Gastroesophageal sphincter (tissue), 4 donors: Measurements from ENCODE around the gene ROBO3. TPM values are rescaled to one million over a fixed set of nuclear protein-coding genes. Genes with fewer than 3 reads are reported as not detected.

ENCODE experiments used
- ATAC-seq: fragments of 150-250 bp; one replicate; pipeline ENCODE4 v1.9.1; 2016; ENCODE audit warnings: mild to moderate bottlenecking, moderate library complexity
- H3K27ac ChIP-seq, 4 donors: fragments of 200-600 bp; sonication (generic) in 3 of 4; 1 replicate in 3 of 4; 2 replicates in 1 of 4; pipeline ENCODE4 v1.5.1; 2016 to 2019
- H3K27me3 ChIP-seq: fragments of 200-600 bp; sonication (generic); one replicate; pipeline ENCODE4 v1.5.1; 2019
- H3K36me3 ChIP-seq, 2 donors: fragments of 200-600 bp; sonication (generic); one replicate each; pipeline ENCODE4 v1.5.1; 2019; ENCODE audit warnings: control low read depth in 1 of 2
- H3K4me1 ChIP-seq, 3 donors: fragments of 200-600 bp; sonication (generic); 1 replicate in 2 of 3; 2 replicates in 1 of 3; pipeline ENCODE4 v1.5.1; 2016 to 2019; ENCODE audit warnings: control low read depth in 2 of 3
- H3K4me3 ChIP-seq, 2 donors: fragments of 200-600 bp; sonication (generic); one replicate each; pipeline ENCODE4 v1.5.1; 2019; ENCODE audit warnings: mild to moderate bottlenecking in 1 of 2, moderate library complexity in 1 of 2
- H3K9me3 ChIP-seq, 3 donors: fragments of 200-600 bp; sonication (generic); one replicate each; pipeline ENCODE4 v1.5.1; 2017 to 2019; ENCODE audit warnings: control low read depth in 2 of 3
- CTCF ChIP-seq, 4 experiments: fragments of 200-600 bp in 2 of 4; fragments of 450-650 bp in 2 of 4; sonication (generic) in 1 of 4; IDR thresholded peaks; one replicate each; pipeline ENCODE4 v1.5.1; 2017 to 2019; ENCODE audit warnings: antibody characterized with exemption in 4 of 4, mild to moderate bottlenecking in 2 of 4, moderate library complexity in 2 of 4
- EP300 ChIP-seq: sonication (generic); formaldehyde crosslinking; IDR thresholded peaks from one replicate; pipeline ENCODE4 v1.6.1; 2017; ENCODE audit warnings: antibody characterized with exemption, mild to moderate bottlenecking
- POLR2A ChIP-seq, 2 donors: fragments of 450-650 bp; IDR thresholded peaks; one replicate each; pipeline ENCODE4 v1.6.1; 2017; ENCODE audit warnings: antibody characterized with exemption in 2 of 2, mild to moderate bottlenecking in 2 of 2, moderate library complexity in 1 of 2
- POLR2AphosphoS5 ChIP-seq: sonication (generic); formaldehyde crosslinking; IDR thresholded peaks from one replicate; pipeline ENCODE4 v1.6.1; 2017; ENCODE audit warnings: antibody characterized with exemption
- WGBS, 2 donors: methylation state at CpG; one replicate each; pipeline ENCODE4 v1.1.5; 2018; ENCODE audit warnings: low coverage in 1 of 2; 5-methylcytosine and 5-hydroxymethylcytosine counted together
- total RNA-seq, 4 donors: library from RNA; depleted of rRNA; stranded (reverse); fragments of >200 nt; gene quantifications; one replicate each; pipeline ENCODE4 v1.1.0, GENCODE V29; 2016

Gene ROBO3
- total RNA-seq, 4 donors from 2014 or later, result 3.6 to 10.8 (median 9.2) TPM

GRCh38 chr11:124843616-124843910 is 21.7 kb upstream of the ROBO3 start:
- Histone ChIP-seq H3K36me3 (no peaks in the 10 kb centered on the region), H3K4me3 (no peak overlapping the region), H3K27ac (no peak overlapping the region), H3K9me3 (no peaks in the 10 kb centered on the region), H3K27me3 (peaks cover 99% of the 10 kb centered on the region), H3K4me1 (peaks cover 0 to 29% (median 20%) of the 10 kb centered on the region in 3 donors)
- TF ChIP-seq POLR2AphosphoS5 (no peak), CTCF (IDR thresholded peaks at IDR 0.05) (no peak), EP300 (no peak), POLR2A (IDR thresholded peaks at IDR 0.05) (no peak)
- WGBS, 2 donors, result 10% methylated on average over 8 of the region's 8 CpGs; no CpG with 5 or more reads in 1 of the 2 donors
- ATAC-seq, result no peak

- no peak overlapping the region for H3K4me3 ChIP-seq
- TF ChIP-seq POLR2A (IDR thresholded peaks at IDR 0.05), result no peak
- TF ChIP-seq EP300, result no peak
- TF ChIP-seq CTCF (IDR thresholded peaks at IDR 0.05), result no peak
- no peak for TF ChIP-seq POLR2AphosphoS5
- peaks cover 0 to 19% (median 12%) of the 10 kb centered on the region in 3 donors for H3K4me1 ChIP-seq
- WGBS, 2 donors, result 0 to 3% methylated on average over 3 to 6 of the region's 8 CpGs
- H3K36me3 ChIP-seq, result no peaks in the 10 kb centered on the region
- no peaks in the 10 kb centered on the region for H3K9me3 ChIP-seq
- no peak for ATAC-seq
- H3K27ac ChIP-seq, result no peak overlapping the region
- H3K27me3 ChIP-seq, result peaks cover 99% of the 10 kb centered on the region
Observed at GRCh38 chr11:124844664-124845079, 20.6 kb upstream of the ROBO3 start.

- ATAC-seq, result no peak
- H3K27ac ChIP-seq, result no peak overlapping the region
- peaks cover 100% of the 10 kb centered on the region for H3K27me3 ChIP-seq
- no peak overlapping the region for H3K4me3 ChIP-seq
- peaks cover 0 to 12% (median 9%) of the 10 kb centered on the region in 3 donors for H3K4me1 ChIP-seq
- no peaks in the 10 kb centered on the region for H3K36me3 ChIP-seq
- TF ChIP-seq EP300, result no peak
- no peak for TF ChIP-seq CTCF (IDR thresholded peaks at IDR 0.05)
- TF ChIP-seq POLR2AphosphoS5, result no peak
- TF ChIP-seq POLR2A (IDR thresholded peaks at IDR 0.05), result no peak
- H3K9me3 ChIP-seq, result no peaks in the 10 kb centered on the region
- WGBS, 2 donors, result 13% methylated on average over 5 of the region's 11 CpGs; no CpG with 5 or more reads in 1 of the 2 donors
Observed at GRCh38 chr11:124846070-124846673, 19.1 kb upstream of the ROBO3 start.

GRCh38 chr11:124859171-124859570 is 6.1 kb upstream of the ROBO3 start:
- Histone ChIP-seq H3K4me1 (peaks cover 0 to 14% (median 7%) of the 10 kb centered on the region in 3 donors), H3K27ac (no peak overlapping the region), H3K36me3 (no peaks in the 10 kb centered on the region), H3K27me3 (peaks cover 91% of the 10 kb centered on the region), H3K4me3 (no peak overlapping the region), H3K9me3 (no peaks in the 10 kb centered on the region)
- WGBS, 2 donors, result 88% methylated on average over 2 of the region's 2 CpGs
- no peak for ATAC-seq
- TF ChIP-seq POLR2A (IDR thresholded peaks at IDR 0.05) (no peak), POLR2AphosphoS5 (no peak), EP300 (no peak), CTCF (IDR thresholded peaks at IDR 0.05) (no peak)

GRCh38 chr11:124861670-124862069 is 3.6 kb upstream of the ROBO3 start:
- no peak overlapping the region for H3K4me3 ChIP-seq
- H3K27me3 ChIP-seq, result peaks cover 93% of the 10 kb centered on the region
- H3K27ac ChIP-seq, result no peak overlapping the region
- H3K9me3 ChIP-seq, result no peaks in the 10 kb centered on the region
- TF ChIP-seq POLR2A (IDR thresholded peaks at IDR 0.05), result no peak
- no peak for TF ChIP-seq EP300
- TF ChIP-seq CTCF (IDR thresholded peaks at IDR 0.05), result no peak
- no peaks in the 10 kb centered on the region for H3K36me3 ChIP-seq
- no peak for ATAC-seq
- 0% methylated on average over 2 of the region's 4 CpGs; no CpG with 5 or more reads in 1 of the 2 donors for WGBS, 2 donors
- peaks cover 0 to 36% (median 20%) of the 10 kb centered on the region in 3 donors for H3K4me1 ChIP-seq
